Measurements from ENCODE around the gene PECR. TPM values are rescaled to one million over a fixed set of nuclear protein-coding genes. Genes with fewer than 3 reads are reported as not detected.
A peak's percentile ranks its signal among the peaks of the same experiment; 100 is the strongest.

PECR gene
- total and polyA plus RNA-seq, 4 donors, result 31.8 to 152 (median 65.5) TPM

DNA sequence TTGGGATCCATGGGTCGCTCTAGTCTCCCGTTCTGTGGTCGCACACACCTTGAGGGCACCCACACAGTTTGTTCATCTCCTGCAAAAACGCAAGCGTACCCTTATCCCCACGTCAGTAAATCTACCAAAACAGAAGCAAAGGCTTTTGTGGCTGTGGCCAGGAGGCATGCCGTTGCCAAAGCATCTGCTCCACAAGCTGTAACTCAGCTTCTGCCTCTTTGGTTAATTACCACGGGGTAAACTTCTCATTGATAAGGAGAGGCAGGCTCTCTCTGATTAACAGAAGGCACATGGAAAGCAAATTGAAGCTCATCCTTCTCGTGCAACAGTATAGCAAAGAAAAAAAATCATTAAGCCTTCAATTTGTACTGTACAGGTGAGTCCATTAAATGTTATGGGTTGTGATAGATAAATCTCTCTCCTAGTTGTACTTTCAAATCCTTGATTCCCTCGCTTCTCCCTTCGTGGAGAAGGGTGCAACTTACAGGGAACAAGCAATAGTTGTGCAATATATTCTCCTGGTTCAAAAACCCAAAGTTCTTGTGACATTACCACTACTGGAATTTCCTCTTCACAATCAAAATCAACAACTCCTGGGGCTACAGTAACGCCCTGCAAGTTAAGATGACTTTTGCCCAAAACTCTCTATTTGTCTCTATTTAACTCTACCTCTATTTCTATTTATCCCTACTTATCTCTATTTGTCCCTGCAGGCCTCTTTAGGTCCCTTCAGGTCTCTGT lies 10.3 kb downstream of the PECR start:
- TF ChIP-seq CTCF (IDR thresholded peaks at IDR 0.05; ENCODE audit: low read depth, low read length, missing input control) (no peak), ZBTB33 (IDR thresholded peaks at IDR 0.05) (no peak), EGR1 (IDR thresholded peaks at IDR 0.05; ENCODE audit: low read depth in 2 of 2) (no peak), HNF4G (IDR thresholded peaks at IDR 0.05) (peak; percentile 22), JUND (IDR thresholded peaks at IDR 0.05) (peak; percentile 49 to 71), FOXA1 (IDR thresholded peaks at IDR 0.05) (peak; percentile 32), HNF4A (conservative IDR thresholded peaks at IDR 0.05) (peak; percentile 85 to 87), SP1 (IDR thresholded peaks at IDR 0.05) (peak; percentile 35), FOXA2 (IDR thresholded peaks at IDR 0.05) (peak; percentile 60), YY1 (IDR thresholded peaks at IDR 0.05) (no peak), NR2F2 (IDR thresholded peaks at IDR 0.05) (no peak), GABPA (IDR thresholded peaks at IDR 0.05 in 1 of 2, conservative IDR thresholded peaks at IDR 0.05 in 1 of 2) (no peak), RXRA (IDR thresholded peaks at IDR 0.05) (peak; percentile 61 to 79), REST (IDR thresholded peaks at IDR 0.05) (no peak), RAD21 (IDR thresholded peaks at IDR 0.05) (peak in 1 of 2 donors; percentile 24), TAF1 (conservative IDR thresholded peaks at IDR 0.05) (no peak), ATF3 (IDR thresholded peaks at IDR 0.05) (no peak)
- TF ChIP-seq, protein P1, sequence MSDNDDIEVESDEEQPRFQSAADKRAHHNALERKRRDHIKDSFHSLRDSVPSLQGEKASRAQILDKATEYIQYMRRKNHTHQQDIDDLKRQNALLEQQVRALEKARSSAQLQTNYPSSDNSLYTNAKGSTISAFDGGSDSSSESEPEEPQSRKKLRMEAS (IDR thresholded peaks at IDR 0.05), result no peak
- no peak for DNase-seq (ENCODE audit: low spot score)
- H3K27me3 ChIP-seq (ENCODE audit: control insufficient read depth in 4 of 4, insufficient read depth in 4 of 4, low read length in 3 of 4), result no peaks in the 10 kb centered on the region
- peaks cover 0 to 10% (median 2%) of the 10 kb centered on the region in 4 donors for H3K36me3 ChIP-seq (ENCODE audit: control insufficient read depth in 4 of 4, insufficient read depth in 3 of 4, low read depth in 1 of 4, low read length in 3 of 4)
- peak overlapping the region in 1 of 2 donors; percentile 54 for H3K27ac ChIP-seq (ENCODE audit: low read depth in 1 of 2, low read length in 2 of 2)
- no peaks in the 10 kb centered on the region for H3K9me3 ChIP-seq (ENCODE audit: control insufficient read depth in 4 of 4, low read length in 3 of 4)
- H3K4me3 ChIP-seq (ENCODE audit: low read depth in 1 of 3, low read length in 3 of 3), result no peak overlapping the region
- H3K4me1 ChIP-seq (ENCODE audit: control insufficient read depth in 4 of 4, insufficient read depth in 4 of 4, low read length in 3 of 4), result peaks cover 16 to 77% (median 66%) of the 10 kb centered on the region in 4 donors
- WGBS, result 61% methylated on average over 12 of the region's 12 CpGs
- H3K9ac ChIP-seq (ENCODE audit: low read depth in 1 of 2, low read length in 2 of 2), result no peak overlapping the region

Measured in liver (tissue), 9 donors.